Astrocyte of the cerebellum (primary cell): Measurements from ENCODE around the gene BCAN.

ENCODE experiments used
- DNase-seq: peaks from one replicate; pipeline ENCODE4 v3.0.0-alpha.2; 2011; ENCODE audit warnings: low read depth
- H3K4me3 ChIP-seq: 2 replicates; pipeline ENCODE4 v1.5.1; 2011; ENCODE audit warnings: mild to moderate bottlenecking, low read depth, low read length, moderate library complexity
- CTCF ChIP-seq: IDR thresholded peaks from 2 replicates; pipeline ENCODE4 v1.5.1; 2012; ENCODE audit warnings: low read length, low read depth, moderate library complexity, mild to moderate bottlenecking; ENCODE audit errors: missing control alignments
- in situ Hi-C: cut with HindIII; loops from 2 replicates; pipeline ENCODE4 v1.10.0; 2017; ENCODE audit warnings: low sequenced_read_pairs

The BCAN gene

GRCh38 chr1:156641761-156642264, at the start of gene BCAN:
TSS of gene BCAN (plus strand) at chr1:156642117. CDS start at chr1:156646055, 3,938 bp downstream.
- in situ Hi-C loops = no loop called here
- peak within 1 kb of the TSS; percentile 15 for H3K4me3 ChIP-seq
- no peak for TF ChIP-seq CTCF
- DNase-seq = no peak

- in situ Hi-C loops = no loop called here
- no peak for DNase-seq
- peak overlapping the region; percentile 74 for H3K4me3 ChIP-seq
- TF ChIP-seq CTCF = no peak
Measured at GRCh38 chr1:156592158-156592909, 49.6 kb upstream of the BCAN start.

GRCh38 chr1:156592910-156593660, 48.8 kb upstream of the BCAN start:
- no peak overlapping the region for H3K4me3 ChIP-seq
- TF ChIP-seq CTCF = no peak
- DNase-seq = no peak
- in situ Hi-C loops = no loop called here

GRCh38 chr1:156593661-156593989, 48.3 kb upstream of the BCAN start:
- no peak overlapping the region for H3K4me3 ChIP-seq
- TF ChIP-seq CTCF = no peak
- in situ Hi-C loops = no loop called here

GRCh38 chr1:156594190-156594589, 47.7 kb upstream of the BCAN start:
- in situ Hi-C loops = no loop called here
- no peak overlapping the region for H3K4me3 ChIP-seq
- no peak for DNase-seq
- no peak for TF ChIP-seq CTCF

More at GRCh38 chr1:156593661-156593989, 48.3 kb upstream of the BCAN start:
- no peak for DNase-seq

GRCh38 chr1:156595016-156595415, 46.9 kb upstream of the BCAN start:
- in situ Hi-C loops = no loop called here
- H3K4me3 ChIP-seq = no peak overlapping the region
- no peak for DNase-seq
- TF ChIP-seq CTCF = no peak
